ENCODE measurements around the gene SCO2.
"Not testable (repeated sequence)": the region's sequence is repeated elsewhere in the genome, so short reads cannot be mapped to it uniquely, and the experiment has no call there.

SCO2 gene

DNA sequence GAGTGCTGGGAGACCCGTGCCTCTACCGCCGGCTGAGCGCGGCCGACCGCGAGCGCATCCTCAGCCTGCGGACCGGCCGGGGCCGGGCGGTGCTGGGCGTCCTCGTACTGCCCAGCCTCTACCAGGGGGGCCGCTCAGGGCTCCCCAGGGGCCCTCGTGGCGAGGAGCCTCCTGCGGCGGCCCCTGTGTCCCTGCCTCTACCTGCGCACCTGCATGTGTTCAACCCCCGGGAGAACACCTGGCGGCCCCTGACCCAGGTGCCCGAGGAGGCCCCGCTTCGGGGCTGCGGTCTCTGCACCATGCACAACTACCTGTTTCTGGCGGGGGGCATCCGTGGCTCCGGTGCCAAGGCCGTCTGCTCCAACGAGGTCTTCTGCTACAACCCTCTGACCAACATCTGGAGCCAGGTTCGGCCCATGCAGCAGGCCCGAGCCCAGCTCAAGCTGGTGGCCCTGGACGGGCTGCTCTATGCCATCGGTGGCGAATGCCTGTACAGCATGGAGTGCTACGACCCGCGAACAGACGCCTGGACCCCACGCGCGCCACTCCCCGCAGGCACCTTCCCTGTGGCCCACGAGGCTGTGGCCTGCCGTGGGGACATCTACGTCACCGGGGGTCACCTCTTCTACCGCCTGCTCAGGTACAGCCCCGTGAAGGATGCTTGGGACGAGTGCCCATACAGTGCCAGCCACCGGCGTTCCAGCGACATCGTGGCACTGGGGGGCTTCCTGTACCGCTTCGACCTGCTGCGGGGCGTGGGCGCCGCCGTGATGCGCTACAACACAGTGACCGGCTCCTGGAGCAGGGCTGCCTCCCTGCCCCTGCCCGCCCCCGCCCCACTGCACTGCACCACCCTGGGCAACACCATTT lies 23.8 kb upstream of the SCO2 start:
- no peak for DNase-seq

GRCh38 chr22:50548040-50548920 lies 22.9 kb upstream of the SCO2 start:
- no peak for DNase-seq

GRCh38 chr22:50547263-50547985 lies 22.0 kb upstream of the SCO2 start:
- DNase-seq, result no peak

DNA sequence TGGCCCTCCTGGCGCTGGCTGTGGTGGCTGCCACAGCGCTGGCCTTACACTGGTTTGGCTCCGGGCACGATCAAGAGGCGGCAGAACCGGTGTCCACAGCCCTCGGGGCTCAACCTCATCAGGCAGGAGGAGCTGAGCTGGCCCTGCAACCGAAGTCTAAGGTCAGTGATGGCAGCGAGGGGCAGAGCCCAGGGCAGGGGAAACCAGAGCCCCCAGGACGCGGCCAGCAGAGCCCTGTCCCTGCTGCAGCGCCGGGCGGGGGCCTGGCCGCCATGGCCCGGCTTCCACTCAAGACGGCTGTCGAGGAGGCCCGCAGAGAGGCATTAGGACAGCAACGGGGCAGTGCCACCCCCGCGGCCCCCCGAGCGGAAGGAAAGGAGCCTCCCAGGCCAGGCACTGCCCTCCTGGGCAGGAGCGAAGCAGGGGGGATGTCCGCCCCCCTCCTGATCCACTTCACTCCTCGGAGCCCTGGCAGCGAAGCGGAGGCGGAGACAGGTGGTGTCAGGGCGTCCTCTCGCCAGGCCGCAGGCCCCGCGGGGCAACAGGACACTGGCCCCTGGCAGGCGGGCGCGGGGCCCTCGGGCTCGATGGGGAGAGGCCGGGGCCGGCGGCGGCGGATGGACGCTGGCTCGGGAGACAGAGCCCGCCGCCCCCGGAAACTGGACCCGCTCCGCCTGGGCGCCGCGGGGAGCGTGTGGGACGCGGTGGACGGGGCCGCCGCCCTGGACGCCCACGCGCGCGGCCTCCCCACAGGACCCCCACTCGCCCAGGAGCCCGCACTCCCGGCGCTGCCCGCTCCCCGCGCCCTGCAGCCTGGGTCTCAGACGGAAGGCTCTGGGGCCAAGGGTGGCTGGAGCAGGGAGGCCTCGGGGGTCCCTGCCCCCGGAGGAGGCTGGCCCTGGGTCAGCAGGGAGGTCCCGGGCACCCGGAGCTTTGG lies 21.2 kb upstream of the SCO2 start:
- no peak for DNase-seq

- no peak for DNase-seq
Observed at GRCh38 chr22:50545522-50546325, 20.3 kb upstream of the SCO2 start, which contains the start of gene KLHDC7B. KLHDC7B (plus strand) TSS chr22:50545899; CDS start chr22:50546244, 345 bp downstream.

- DNase-seq, result no peak
Observed at GRCh38 chr22:50544746-50545253, 19.4 kb upstream of the SCO2 start.

GRCh38 chr22:50544078-50544745 lies 18.8 kb upstream of the SCO2 start:
- DNase-seq, result peak; percentile 81

GRCh38 chr22:50542416-50542927 lies 17.1 kb upstream of the SCO2 start:
- DNase-seq, result no peak

DNA sequence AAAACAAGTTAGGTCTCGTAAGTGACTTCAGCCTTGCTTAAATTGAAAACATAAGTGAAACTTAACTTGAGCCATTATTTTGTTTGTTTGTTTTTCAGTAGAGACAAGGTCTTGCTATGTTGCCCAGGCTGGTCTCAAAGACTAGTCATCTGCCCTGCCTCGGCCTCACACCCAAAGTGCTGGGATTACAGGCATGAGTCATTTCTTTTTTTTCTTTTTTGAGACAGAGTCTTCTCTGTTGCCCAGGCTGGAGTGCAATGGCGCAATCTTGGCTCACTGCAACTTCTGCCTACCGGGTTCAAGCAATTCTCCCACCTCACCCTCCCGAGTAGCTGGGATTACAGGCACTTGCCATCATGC lies 16.2 kb upstream of the SCO2 start:
- not testable (repeated sequence) for DNase-seq

DNA sequence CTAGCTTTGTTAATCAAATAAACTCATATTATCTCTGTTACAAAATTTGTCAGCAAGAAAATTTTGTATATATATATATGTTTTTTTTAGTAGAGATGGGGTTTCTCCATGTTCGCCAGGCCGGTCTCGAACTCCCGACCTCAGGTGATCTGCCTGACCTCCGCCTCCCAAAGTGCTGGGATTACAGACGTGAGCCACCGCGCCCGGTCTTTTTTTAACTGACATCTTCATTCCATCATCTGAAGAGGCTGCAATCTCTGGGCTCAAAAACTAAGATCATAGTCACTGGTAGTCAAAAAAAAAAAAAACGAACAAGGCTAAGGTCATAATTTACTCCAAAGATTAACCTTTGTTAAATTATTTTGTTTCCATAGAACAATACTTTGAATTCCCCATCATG lies 15.0 kb upstream of the SCO2 start:
- DNase-seq, result no peak

- DNase-seq, result no peak
Observed at GRCh38 chr22:50537765-50538164, 12.4 kb upstream of the SCO2 start.

- DNase-seq, result no peak
Observed at GRCh38 chr22:50536226-50536625, 10.8 kb upstream of the SCO2 start.

DNA sequence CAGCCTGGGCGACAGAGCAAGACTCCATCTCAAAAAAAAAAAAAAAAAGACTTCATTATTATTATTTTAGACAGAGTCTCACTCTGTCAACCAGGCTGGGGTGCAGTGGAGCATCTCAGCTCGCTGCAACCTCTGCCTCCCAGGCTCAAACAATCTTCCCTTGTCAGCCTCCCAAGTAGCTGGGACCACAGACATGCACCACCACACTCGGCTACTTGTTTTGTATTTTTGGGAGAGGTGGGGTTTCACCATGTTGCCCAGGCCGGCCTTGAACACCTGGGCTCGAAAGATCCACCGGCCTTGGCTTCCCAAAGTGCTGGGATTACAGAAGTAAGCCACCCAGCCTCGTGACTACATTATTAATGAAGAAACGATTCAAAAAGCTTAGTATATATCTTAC lies 9.7 kb upstream of the SCO2 start:
- DNase-seq, result no peak

DNA sequence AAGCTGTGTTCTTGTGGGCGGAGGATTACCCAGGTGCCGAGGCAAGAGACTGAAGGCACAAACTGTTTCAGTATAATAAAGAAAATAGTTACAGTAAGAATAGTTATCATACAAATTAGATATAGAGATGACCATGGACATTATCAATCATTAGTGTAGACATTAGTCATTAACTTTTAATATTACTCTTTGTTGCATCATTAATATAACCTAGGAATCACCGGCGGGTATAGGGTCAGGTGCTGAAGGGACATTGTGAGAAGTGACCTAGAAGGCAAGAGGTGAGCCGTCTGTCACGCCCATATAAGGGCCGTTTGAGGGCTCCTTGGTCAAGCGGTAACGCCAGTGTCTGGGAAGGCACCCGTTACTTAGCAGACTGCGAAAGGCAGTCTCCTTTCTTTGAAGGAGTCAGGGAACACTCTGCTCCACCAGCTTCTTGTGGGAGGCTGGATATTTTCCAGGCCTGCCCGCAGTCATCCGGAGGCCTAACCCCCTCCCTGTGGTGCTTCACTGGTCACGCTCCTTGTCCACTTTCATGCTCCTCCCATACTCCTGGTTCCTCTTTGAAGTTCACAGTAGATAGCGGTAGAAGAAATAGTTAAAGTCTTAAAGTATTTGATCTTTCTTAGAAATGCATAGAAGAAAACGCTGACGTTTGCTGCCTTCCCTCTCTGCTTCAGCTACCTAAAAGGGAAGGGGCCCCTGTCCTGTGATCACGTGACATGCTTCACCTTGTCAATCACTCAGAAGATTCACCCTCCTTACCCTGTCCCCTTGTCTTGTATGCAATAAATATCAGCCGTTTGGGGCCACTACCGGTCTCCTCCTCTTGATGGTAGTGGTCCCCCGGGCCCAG lies 8.7 kb upstream of the SCO2 start:
- not testable (repeated sequence) for DNase-seq

GRCh38 chr22:50532824-50533796 lies 7.7 kb upstream of the SCO2 start:
- no peak for DNase-seq

DNA sequence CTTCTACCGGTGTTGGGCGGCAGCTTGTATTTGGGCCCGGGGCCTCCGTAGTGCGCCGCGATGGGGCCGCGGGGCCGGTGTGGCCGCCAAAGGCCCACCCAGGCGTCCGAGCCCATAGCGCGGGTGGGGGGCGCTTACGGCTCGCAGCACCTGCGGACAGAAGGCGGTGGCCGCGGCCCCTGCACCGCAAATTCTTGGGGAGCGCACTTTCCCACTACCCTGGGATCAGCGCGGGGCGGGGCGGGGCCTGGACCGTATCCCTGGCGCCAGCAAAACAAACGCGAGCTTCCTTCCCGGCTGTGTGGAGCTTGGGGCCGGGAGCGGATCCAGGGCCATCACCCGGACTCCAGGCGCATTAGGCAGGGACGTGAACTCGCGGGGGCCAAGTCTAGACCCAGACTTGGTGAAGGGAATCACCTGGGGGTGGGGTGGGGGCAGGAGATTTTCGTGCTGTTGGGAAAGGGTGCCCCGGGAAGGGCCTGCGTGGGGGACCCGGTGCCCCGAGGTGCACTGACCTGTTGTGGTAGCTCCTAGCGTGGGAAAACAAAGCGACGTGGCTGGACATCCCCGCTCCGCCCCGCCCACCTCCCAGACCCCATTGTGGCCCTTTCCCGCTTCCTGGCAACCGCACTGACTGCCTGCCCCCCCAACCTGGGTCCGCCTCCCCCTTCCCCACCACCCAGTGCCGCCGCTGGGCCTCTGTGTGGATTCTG lies 6.7 kb upstream of the SCO2 start:
- no peak for DNase-seq

DNA sequence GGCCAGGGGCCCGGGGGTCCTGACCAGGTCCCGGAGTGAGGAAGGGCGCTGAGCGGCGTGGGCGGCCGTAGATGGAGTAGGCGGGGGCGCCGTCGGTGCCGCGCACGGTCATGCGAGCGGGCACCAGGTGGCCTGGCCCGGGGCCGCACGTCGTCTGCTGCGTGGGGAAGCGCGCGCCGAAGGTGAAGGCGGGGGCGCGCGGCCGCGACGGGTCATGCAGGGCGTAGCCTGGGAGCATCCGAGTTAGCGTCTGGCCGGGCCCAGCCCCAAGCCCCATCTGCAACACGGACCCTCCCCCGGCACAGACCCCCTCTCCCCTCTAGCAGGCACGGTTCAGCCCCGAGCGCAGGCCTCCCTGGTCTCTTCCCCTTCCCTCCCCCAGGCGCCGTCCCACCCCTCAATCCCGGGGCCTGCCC lies 6.2 kb upstream of the SCO2 start:
- DNase-seq, result peak; percentile 66 to 70
